OCI-LY1 (cell line): ENCODE data around the gene CCL27.

Experiments
- H2AFZ ChIP-seq: fragments of 200-600 bp; sonication (generic), shearing (Covaris generic); 2 replicates; pipeline ENCODE4 v1.6.0; 2014; ENCODE audit warnings: antibody characterized with exemption, mild to moderate bottlenecking, low read length
- H3F3A ChIP-seq: fragments of 200-600 bp; sonication (generic), shearing (Covaris generic); 2 replicates; pipeline ENCODE4 v1.6.0; 2014; ENCODE audit warnings: mild to moderate bottlenecking, antibody characterized with exemption, low read length, moderate library complexity; ENCODE audit not compliant: insufficient read depth
- H3K27ac ChIP-seq: fragments of 200-600 bp; sonication (generic); 2 replicates; pipeline ENCODE4 v1.5.1; 2014; ENCODE audit warnings: low read length, mixed run types, mild to moderate bottlenecking, low read depth; ENCODE audit not compliant: poor library complexity, severe bottlenecking
- H3K27me3 ChIP-seq: fragments of 200-600 bp; sonication (generic); 2 replicates; pipeline ENCODE4 v1.6.0; 2014; ENCODE audit warnings: antibody characterized with exemption, mild to moderate bottlenecking, low read length, moderate library complexity; ENCODE audit not compliant: insufficient read depth
- H3K36me3 ChIP-seq: fragments of 200-600 bp; sonication (generic); 2 replicates; pipeline ENCODE4 v1.6.1; 2014; ENCODE audit warnings: mild to moderate bottlenecking, antibody characterized with exemption, low read length, moderate library complexity, mixed read lengths; ENCODE audit not compliant: insufficient read depth
- H3K4me1 ChIP-seq: fragments of 200-600 bp; sonication (generic); 2 replicates; pipeline ENCODE4 v1.5.1; 2014; ENCODE audit warnings: mild to moderate bottlenecking, low read length, moderate library complexity; ENCODE audit not compliant: insufficient read depth, severe bottlenecking
- H3K4me2 ChIP-seq: fragments of 200-600 bp; sonication (generic), shearing (Covaris generic); 2 replicates; pipeline ENCODE4 v1.6.1; 2014; ENCODE audit warnings: low read length
- H3K4me3 ChIP-seq: fragments of 200-600 bp; sonication (generic); 2 replicates; pipeline ENCODE4 v1.5.1; 2014; ENCODE audit warnings: low read length, low read depth, mild to moderate bottlenecking, mixed read lengths; ENCODE audit not compliant: poor library complexity, severe bottlenecking
- H3K79me2 ChIP-seq: fragments of 200-600 bp; shearing (Covaris generic); 2 replicates; pipeline ENCODE4 v1.6.1; 2016; ENCODE audit warnings: mixed run types, low read length, mixed read lengths; ENCODE audit not compliant: insufficient read depth
- H3K9ac ChIP-seq: fragments of 200-600 bp; sonication (generic), shearing (Covaris generic); 2 replicates; pipeline ENCODE4 v1.6.1; 2014; ENCODE audit warnings: mild to moderate bottlenecking, low read length, mixed read lengths
- H3K9me2 ChIP-seq: fragments of 200-600 bp; sonication (generic), shearing (Covaris generic); 2 replicates; pipeline ENCODE4 v1.6.1; 2014; ENCODE audit warnings: low read depth, mild to moderate bottlenecking, low read length, mixed read lengths
- H3K9me3 ChIP-seq: fragments of 200-600 bp; shearing (Covaris generic); 2 replicates; pipeline ENCODE4 v1.6.1; 2014; ENCODE audit warnings: low read length, mixed read lengths
- H4K20me1 ChIP-seq: fragments of 200-600 bp; sonication (generic), shearing (Covaris generic); 2 replicates; pipeline ENCODE4 v1.6.0; 2016; ENCODE audit warnings: mild to moderate bottlenecking, low read length; ENCODE audit not compliant: insufficient read depth
- CTCF ChIP-seq: fragments of 200-600 bp; sonication (generic), shearing (Covaris generic); IDR thresholded peaks from 2 replicates; pipeline ENCODE4 v1.5.1; 2017; ENCODE audit warnings: mild to moderate bottlenecking, antibody characterized with exemption, low read length, moderate library complexity, mixed read lengths
- EZH2 ChIP-seq: fragments of 200-600 bp; sonication (generic), shearing (Covaris generic); IDR thresholded peaks from 2 replicates; pipeline ENCODE4 v1.8.0; 2017; ENCODE audit warnings: borderline replicate concordance, mixed run types, mild to moderate bottlenecking, antibody characterized with exemption, low read length, moderate library complexity, mixed read lengths

The CCL27 gene

GRCh38 chr9:34686732-34687131, 24.3 kb upstream of the CCL27 start:
- H3K9me2 ChIP-seq = no peaks in the 10 kb centered on the region
- no peaks in the 10 kb centered on the region for H3K4me1 ChIP-seq
- H2AFZ ChIP-seq = no peak overlapping the region
- no peak overlapping the region for H3K4me2 ChIP-seq
- H3K9ac ChIP-seq = no peak overlapping the region
- no peak overlapping the region for H3K4me3 ChIP-seq
- H3K9me3 ChIP-seq = no peaks in the 10 kb centered on the region
- no peaks in the 10 kb centered on the region for H4K20me1 ChIP-seq
- no peaks in the 10 kb centered on the region for H3K79me2 ChIP-seq
- no peaks in the 10 kb centered on the region for H3F3A ChIP-seq
- H3K36me3 ChIP-seq = no peaks in the 10 kb centered on the region
- no peaks in the 10 kb centered on the region for H3K27me3 ChIP-seq
- TF ChIP-seq EZH2 (no peak), CTCF (no peak)
- no peak overlapping the region for H3K27ac ChIP-seq

GRCh38 chr9:34686231-34686630, 23.8 kb upstream of the CCL27 start:
- Histone ChIP-seq H3K9me3 (no peaks in the 10 kb centered on the region), H3K4me2 (no peak overlapping the region), H3K4me3 (no peak overlapping the region), H3K79me2 (no peaks in the 10 kb centered on the region), H3K4me1 (no peaks in the 10 kb centered on the region), H3K27me3 (no peaks in the 10 kb centered on the region), H3K9me2 (no peaks in the 10 kb centered on the region), H3K27ac (no peak overlapping the region), H3K9ac (no peak overlapping the region), H3F3A (no peaks in the 10 kb centered on the region), H4K20me1 (no peaks in the 10 kb centered on the region), H3K36me3 (no peaks in the 10 kb centered on the region), H2AFZ (no peak overlapping the region)
- TF ChIP-seq CTCF (no peak), EZH2 (no peak)

- Histone ChIP-seq H3K4me2 (no peak overlapping the region), H3K27ac (no peak overlapping the region), H3F3A (no peaks in the 10 kb centered on the region), H3K79me2 (no peaks in the 10 kb centered on the region), H3K27me3 (no peaks in the 10 kb centered on the region), H3K36me3 (no peaks in the 10 kb centered on the region), H3K4me1 (no peaks in the 10 kb centered on the region), H3K9ac (no peak overlapping the region), H3K9me2 (no peaks in the 10 kb centered on the region), H3K4me3 (no peak overlapping the region), H3K9me3 (no peaks in the 10 kb centered on the region), H4K20me1 (no peaks in the 10 kb centered on the region), H2AFZ (no peak overlapping the region)
- TF ChIP-seq CTCF (no peak), EZH2 (no peak)
Measured at GRCh38 chr9:34685591-34685990, 23.1 kb upstream of the CCL27 start.
